IPS-15b (cell line): ENCODE measurements around the gene PLCL1.

Experiments used
- H3K27me3 ChIP-seq: one replicate; pipeline ENCODE4 v1.6.1; 2013; ENCODE audit warnings: low read length; ENCODE audit not compliant: control insufficient read depth, insufficient read depth
- H3K36me3 ChIP-seq: one replicate; pipeline ENCODE4 v1.6.1; 2013; ENCODE audit warnings: low read length; ENCODE audit not compliant: control insufficient read depth, insufficient read depth
- H3K4me1 ChIP-seq: one replicate; pipeline ENCODE4 v1.6.1; 2013; ENCODE audit warnings: mild to moderate bottlenecking, low read length; ENCODE audit not compliant: control insufficient read depth, insufficient read depth
- H3K4me3 ChIP-seq: one replicate; pipeline ENCODE4 v1.5.1; 2013; ENCODE audit warnings: low read depth, low read length
- H3K9ac ChIP-seq: one replicate; pipeline ENCODE4 v1.6.1; 2013; ENCODE audit warnings: low read depth, mild to moderate bottlenecking, low read length
- H3K9me3 ChIP-seq: one replicate; pipeline ENCODE4 v1.6.1; 2013; ENCODE audit warnings: mild to moderate bottlenecking, low read length; ENCODE audit not compliant: control insufficient read depth, insufficient read depth

PLCL1 gene

DNA sequence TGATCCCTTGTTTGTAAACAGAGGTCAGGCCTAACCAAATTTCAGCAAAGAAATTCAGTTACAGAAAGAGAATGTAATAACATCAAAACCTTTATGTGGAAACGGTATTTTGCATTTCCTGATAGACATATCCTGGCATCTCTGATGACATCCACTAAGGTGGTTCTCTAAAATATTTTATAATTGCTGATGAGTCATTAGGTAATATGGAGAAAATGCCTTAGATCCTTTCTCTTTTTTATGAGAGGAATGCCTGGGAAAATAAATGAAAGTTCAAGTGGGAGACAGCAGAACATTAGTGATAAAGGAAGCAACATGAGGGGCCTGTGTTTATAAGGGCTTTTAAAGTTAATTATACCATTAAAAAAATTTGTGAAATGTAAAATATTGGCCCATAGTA, 72.6 kb downstream of the PLCL1 start:
- no peaks in the 10 kb centered on the region for H3K36me3 ChIP-seq
- H3K9ac ChIP-seq: no peak overlapping the region
- no peaks in the 10 kb centered on the region for H3K9me3 ChIP-seq
- H3K27me3 ChIP-seq: no peaks in the 10 kb centered on the region
- no peak overlapping the region for H3K4me3 ChIP-seq
- peaks cover 8% of the 10 kb centered on the region for H3K4me1 ChIP-seq

- H3K27me3 ChIP-seq: no peaks in the 10 kb centered on the region
- H3K4me3 ChIP-seq: no peak overlapping the region
- no peak overlapping the region for H3K9ac ChIP-seq
- H3K36me3 ChIP-seq: no peaks in the 10 kb centered on the region
- H3K9me3 ChIP-seq: no peaks in the 10 kb centered on the region
- peaks cover 3% of the 10 kb centered on the region for H3K4me1 ChIP-seq
These were observed 74.4 kb downstream of the PLCL1 start for GRCh38 chr2:197878792-197879191.

DNA sequence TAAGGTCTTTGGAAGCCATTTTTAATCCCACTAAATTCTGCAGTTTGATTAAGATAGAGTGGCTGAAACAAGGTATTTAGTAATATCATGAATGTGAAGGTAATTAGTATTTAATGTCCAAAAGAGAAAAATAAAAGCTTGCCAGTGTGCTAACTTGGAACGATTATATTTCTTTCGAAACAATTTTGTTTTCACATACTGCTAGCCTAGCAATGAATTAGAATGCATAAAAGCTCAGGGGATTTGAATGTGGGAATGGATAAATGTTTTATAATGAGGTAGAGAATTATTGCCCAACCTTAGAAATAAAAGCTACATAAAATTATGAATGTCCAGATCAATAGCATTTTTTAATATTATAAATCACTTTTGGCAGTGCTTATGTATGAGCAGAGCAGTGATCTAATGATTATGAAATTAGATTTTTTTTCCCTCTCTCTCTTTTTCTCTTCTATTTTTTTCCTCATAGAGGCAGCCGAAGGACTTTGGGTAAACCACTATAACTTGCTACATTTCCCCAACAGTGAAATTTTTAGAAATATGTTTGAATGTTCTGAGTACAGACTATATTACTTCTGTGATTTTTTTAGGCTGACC, 75.5 kb downstream of the PLCL1 start:
- Histone ChIP-seq H3K27me3 (no peaks in the 10 kb centered on the region), H3K9me3 (no peaks in the 10 kb centered on the region), H3K4me3 (no peak overlapping the region), H3K4me1 (peaks cover 3% of the 10 kb centered on the region), H3K36me3 (no peaks in the 10 kb centered on the region), H3K9ac (no peak overlapping the region)

DNA sequence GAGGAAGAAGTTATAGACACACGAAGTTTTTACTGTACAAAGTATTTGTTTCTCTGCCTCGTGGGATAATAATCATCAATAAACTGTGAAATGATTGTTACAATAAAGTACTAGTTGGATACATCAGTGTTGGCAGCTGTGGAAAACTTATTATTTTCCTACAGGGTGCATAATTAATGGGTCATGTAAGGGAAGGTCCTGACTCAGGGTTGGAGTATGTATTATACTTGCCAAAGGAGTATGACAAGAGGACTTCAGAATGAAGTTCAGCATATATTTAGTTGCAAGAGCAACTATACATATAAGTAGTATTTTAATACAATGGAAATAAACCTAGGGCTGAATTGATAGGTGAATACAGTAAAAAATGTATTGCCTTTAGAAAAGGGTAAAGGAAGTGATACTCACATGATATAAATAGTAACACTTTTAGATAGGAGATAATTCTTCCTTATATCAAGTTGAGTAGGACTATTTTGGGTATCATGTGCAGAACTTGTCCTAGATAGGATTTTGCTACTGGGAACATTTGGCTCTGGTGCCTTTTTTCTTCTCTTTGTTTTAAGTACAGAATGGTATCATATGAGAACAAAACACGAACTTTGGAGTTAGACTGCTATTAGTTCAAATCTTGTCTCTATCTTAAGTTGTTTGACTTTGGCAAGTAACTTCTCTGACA, 79.1 kb downstream of the PLCL1 start:
- Histone ChIP-seq H3K9ac (no peak overlapping the region), H3K4me1 (no peaks in the 10 kb centered on the region), H3K4me3 (no peak overlapping the region), H3K9me3 (no peaks in the 10 kb centered on the region), H3K36me3 (no peaks in the 10 kb centered on the region), H3K27me3 (no peaks in the 10 kb centered on the region)

- Histone ChIP-seq H3K4me3 (no peak overlapping the region), H3K9me3 (no peaks in the 10 kb centered on the region), H3K36me3 (no peaks in the 10 kb centered on the region), H3K27me3 (no peaks in the 10 kb centered on the region), H3K4me1 (peaks cover 2% of the 10 kb centered on the region), H3K9ac (no peak overlapping the region)
These were observed 79.9 kb downstream of the PLCL1 start for GRCh38 chr2:197884252-197884651.

- Histone ChIP-seq H3K4me1 (peaks cover 6% of the 10 kb centered on the region), H3K9me3 (no peaks in the 10 kb centered on the region), H3K27me3 (no peaks in the 10 kb centered on the region), H3K9ac (no peak overlapping the region), H3K36me3 (no peaks in the 10 kb centered on the region), H3K4me3 (no peak overlapping the region)
These were observed 80.7 kb downstream of the PLCL1 start for GRCh38 chr2:197885126-197885525.

DNA sequence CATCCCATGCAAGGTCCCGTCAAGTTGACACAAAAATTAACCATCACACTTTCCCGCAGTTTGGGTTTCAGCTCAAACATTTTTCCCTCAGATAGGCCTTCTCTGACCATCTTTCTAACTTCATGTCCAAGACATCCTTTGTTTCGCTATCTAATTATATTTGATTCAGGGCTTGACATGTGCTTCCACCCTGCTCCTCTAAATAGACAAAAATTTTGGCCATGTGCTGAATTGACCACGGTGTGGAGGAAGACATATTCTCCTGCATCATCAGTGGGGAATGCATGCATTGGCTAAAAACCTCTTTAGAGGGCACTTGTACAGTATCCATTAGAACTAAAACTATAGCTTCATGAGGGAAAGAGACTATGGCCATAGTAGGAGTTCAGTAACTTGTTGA, 81.2 kb downstream of the PLCL1 start:
- Histone ChIP-seq H3K27me3 (no peaks in the 10 kb centered on the region), H3K9ac (no peak overlapping the region), H3K4me3 (no peak overlapping the region), H3K4me1 (peaks cover 6% of the 10 kb centered on the region), H3K9me3 (no peaks in the 10 kb centered on the region), H3K36me3 (no peaks in the 10 kb centered on the region)

- Histone ChIP-seq H3K9ac (no peak overlapping the region), H3K36me3 (no peaks in the 10 kb centered on the region), H3K27me3 (no peaks in the 10 kb centered on the region), H3K4me3 (no peak overlapping the region), H3K4me1 (peaks cover 6% of the 10 kb centered on the region), H3K9me3 (no peaks in the 10 kb centered on the region)
These were observed 83.9 kb downstream of the PLCL1 start for GRCh38 chr2:197888321-197888720.

GRCh38 chr2:197889041-197889440, 84.6 kb downstream of the PLCL1 start:
- no peak overlapping the region for H3K9ac ChIP-seq
- H3K27me3 ChIP-seq: no peaks in the 10 kb centered on the region
- H3K9me3 ChIP-seq: no peaks in the 10 kb centered on the region
- no peaks in the 10 kb centered on the region for H3K36me3 ChIP-seq
- H3K4me3 ChIP-seq: no peak overlapping the region
- H3K4me1 ChIP-seq: peaks cover 6% of the 10 kb centered on the region

- no peaks in the 10 kb centered on the region for H3K27me3 ChIP-seq
- H3K9me3 ChIP-seq: no peaks in the 10 kb centered on the region
- no peaks in the 10 kb centered on the region for H3K36me3 ChIP-seq
- H3K9ac ChIP-seq: no peak overlapping the region
- H3K4me3 ChIP-seq: no peak overlapping the region
- H3K4me1 ChIP-seq: peaks cover 6% of the 10 kb centered on the region
These were observed 85.8 kb downstream of the PLCL1 start for GRCh38 chr2:197890168-197890567.

DNA sequence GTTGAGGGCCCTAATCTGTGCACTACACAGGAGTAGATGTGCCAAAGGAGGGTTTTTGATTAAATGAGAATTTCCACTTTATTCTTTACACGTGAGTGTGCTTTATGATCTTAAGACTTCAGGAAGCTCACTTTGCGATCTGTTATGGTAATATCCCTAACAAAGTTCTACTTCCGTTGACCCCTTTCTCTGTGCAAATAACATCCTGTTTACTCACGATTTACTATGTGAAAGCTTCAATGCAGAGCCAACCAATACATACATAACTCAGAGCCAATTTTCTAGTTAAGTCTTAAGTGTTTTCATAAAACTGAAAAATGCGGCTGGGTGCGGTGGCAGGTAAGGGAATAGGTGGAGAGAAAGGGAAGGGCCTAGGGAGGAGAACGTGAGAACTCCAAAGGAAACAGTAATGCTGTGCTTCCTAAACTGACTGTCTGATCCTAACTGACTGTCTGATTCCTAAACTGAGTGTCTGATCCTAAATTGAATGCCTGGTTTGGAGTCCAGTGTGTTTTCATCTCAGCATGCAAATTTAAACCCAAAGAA, 87.6 kb downstream of the PLCL1 start:
- no peak overlapping the region for H3K4me3 ChIP-seq
- no peaks in the 10 kb centered on the region for H3K36me3 ChIP-seq
- H3K27me3 ChIP-seq: no peaks in the 10 kb centered on the region
- no peak overlapping the region for H3K9ac ChIP-seq
- H3K9me3 ChIP-seq: no peaks in the 10 kb centered on the region
- peaks cover 6% of the 10 kb centered on the region for H3K4me1 ChIP-seq
